ENCODE measurements around the gene PDCL3. TPM values are rescaled to one million over a fixed set of nuclear protein-coding genes. Genes with fewer than 3 reads are reported as not detected.

The PDCL3 gene
- total and polyA plus RNA-seq, 2 donors (not counting 3 experiments of a cell fraction or from before 2014, with no cell fraction given) = 19.4 to 32.8 TPM

GRCh38 chr2:100563407-100564247 is 834 bp downstream of the PDCL3 start:
- Histone ChIP-seq H3K36me3 (ENCODE audit: control insufficient read depth in 2 of 2, extremely low read depth in 1 of 2, insufficient read depth in 2 of 2, low read length in 2 of 2) (peaks cover 2% of the 10 kb centered on the region in 2 experiments), H3K9me1 (replicated peaks; ENCODE audit: control insufficient read depth, extremely low read depth, insufficient read depth, low read length) (no peaks in the 10 kb centered on the region), H3K27me3 (ENCODE audit: control insufficient read depth in 2 of 2, insufficient read depth in 2 of 2, low read length in 2 of 2) (no peaks in the 10 kb centered on the region), H3K4me3 (replicated peaks in 1 of 3; ENCODE audit: insufficient read depth in 1 of 3, low read depth in 1 of 3, low read length in 3 of 3) (peak overlapping the region; percentile 69 to 92 (median 74)), H3K9ac (replicated peaks; ENCODE audit: extremely low read depth, insufficient read depth, low read length) (peak overlapping the region; percentile 99), H3K4me1 (ENCODE audit: control insufficient read depth, extremely low read depth, insufficient read depth, low read length) (peaks cover 3% of the 10 kb centered on the region), H3K9me3 (replicated peaks; ENCODE audit: control insufficient read depth, insufficient read depth, low read length) (no peaks in the 10 kb centered on the region), H2AFZ (ENCODE audit: low read depth, low read length) (peak overlapping the region; percentile 91), H3K4me2 (ENCODE audit: insufficient read depth, low read length) (peak overlapping the region; percentile 92), H4K20me1 (replicated peaks; ENCODE audit: control insufficient read depth, extremely low read depth, insufficient read depth, low read length) (no peaks in the 10 kb centered on the region), H3K79me2 (ENCODE audit: control insufficient read depth, insufficient read depth, low read length) (peaks cover 12% of the 10 kb centered on the region), H3K27ac (ENCODE audit: insufficient read depth, low read depth, low read length) (peak overlapping the region; percentile 80)
- DNase-seq (ENCODE audit: low read depth, low spot score) (no peak), FAIRE-seq (no peak)
- no peak for TF ChIP-seq JUN (IDR thresholded peaks at IDR 0.05; ENCODE audit: borderline replicate concordance, insufficient read depth, insufficient read length, low read depth)
- ChIA-PET POLR2A (interaction anchor here (0.5 to 1.4 kb wide), 6 partner anchors 21 to 439 kb away, joined by 3 to 8 read pairs (median 4); partner anchors contain the start of gene RPL31), CTCF (interaction anchor here (1.0 to 2.0 kb wide), 9 partner anchors 9 to 277 kb away, joined by 3 to 10 read pairs (median 4); partner anchors contain the start of gene CHST10)
- BruUV-seq (replicated peaks) = TSS peak; percentile 61
- intact Hi-C loops (cut with micrococcal nuclease) = loop anchor here (10.0 kb wide), 1 partner anchor 139 kb away; no protein-coding TSS in a partner anchor
- dilution Hi-C loops (cut with MboI; ENCODE audit: extremely low pct_ligation_motif_present, low sequenced_read_pairs) = no loop called here

DNA sequence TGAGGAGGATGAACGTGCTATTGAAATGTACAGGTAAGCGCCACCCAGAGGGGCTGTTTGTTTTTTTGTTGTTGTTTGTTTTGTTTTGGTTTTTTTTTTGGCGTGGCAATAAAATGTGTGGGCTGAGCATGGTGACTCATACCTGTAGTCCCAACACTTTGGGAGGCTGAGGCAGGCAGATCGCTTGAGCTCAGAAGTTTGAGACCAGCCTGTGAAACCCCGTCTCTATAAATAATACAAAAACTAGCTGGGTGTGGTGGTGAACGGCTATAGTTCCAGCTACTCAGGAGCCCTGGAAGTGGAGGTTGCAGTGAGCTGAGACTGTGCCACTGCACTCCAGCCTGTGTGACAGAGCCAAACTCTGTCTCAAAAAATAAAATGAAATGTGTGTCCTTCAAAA is 6.2 kb downstream of the PDCL3 start:
- Histone ChIP-seq H3K9ac (replicated peaks; ENCODE audit: extremely low read depth, insufficient read depth, low read length) (no peak overlapping the region), H3K9me3 (replicated peaks; ENCODE audit: control insufficient read depth, insufficient read depth, low read length) (no peaks in the 10 kb centered on the region), H3K79me2 (ENCODE audit: control insufficient read depth, insufficient read depth, low read length) (peaks cover 7% of the 10 kb centered on the region), H3K9me1 (replicated peaks; ENCODE audit: control insufficient read depth, extremely low read depth, insufficient read depth, low read length) (no peaks in the 10 kb centered on the region), H4K20me1 (replicated peaks; ENCODE audit: control insufficient read depth, extremely low read depth, insufficient read depth, low read length) (no peaks in the 10 kb centered on the region), H2AFZ (ENCODE audit: low read depth, low read length) (no peak overlapping the region), H3K27me3 (ENCODE audit: control insufficient read depth in 2 of 2, insufficient read depth in 2 of 2, low read length in 2 of 2) (no peaks in the 10 kb centered on the region), H3K4me3 (replicated peaks in 1 of 3; ENCODE audit: insufficient read depth in 1 of 3, low read depth in 1 of 3, low read length in 3 of 3) (no peak overlapping the region), H3K4me2 (ENCODE audit: insufficient read depth, low read length) (no peak overlapping the region), H3K36me3 (ENCODE audit: control insufficient read depth in 2 of 2, extremely low read depth in 1 of 2, insufficient read depth in 2 of 2, low read length in 2 of 2) (peaks cover 7 to 9% of the 10 kb centered on the region in 2 experiments), H3K4me1 (ENCODE audit: control insufficient read depth, extremely low read depth, insufficient read depth, low read length) (no peaks in the 10 kb centered on the region), H3K27ac (ENCODE audit: insufficient read depth, low read depth, low read length) (no peak overlapping the region)
- dilution Hi-C loops (cut with MboI; ENCODE audit: extremely low pct_ligation_motif_present, low sequenced_read_pairs) (no loop called here), intact Hi-C loops (cut with micrococcal nuclease) (loop anchor here (10.0 kb wide), 1 partner anchor 144 kb away; no protein-coding TSS in a partner anchor)
- DNase-seq (ENCODE audit: low read depth, low spot score) = no peak
- ChIA-PET CTCF (interaction anchor here (0.7 kb wide), 1 partner anchor 619 kb away, joined by 3 read pairs; no protein-coding TSS in a partner anchor), POLR2A (no interaction called here)
- no peak for TF ChIP-seq CTCF (IDR thresholded peaks at IDR 0.05; ENCODE audit: extremely low read depth in 1 of 2, insufficient read depth in 1 of 2, low read depth in 1 of 2, low read length in 2 of 2)
- no peak for TF ChIP-seq MYC (IDR thresholded peaks at IDR 0.05; ENCODE audit: low read depth, low read length)
- no peak for TF ChIP-seq POLR2A (IDR thresholded peaks at IDR 0.05; ENCODE audit: low read depth, low read length)
- no peak for TF ChIP-seq MAX (IDR thresholded peaks at IDR 0.05; ENCODE audit: insufficient read depth, insufficient read length)
- TF ChIP-seq GATA2 (IDR thresholded peaks at IDR 0.05; ENCODE audit: insufficient read depth, insufficient read length, low read depth, low read length) = no peak
- TF ChIP-seq FOS (IDR thresholded peaks at IDR 0.05; ENCODE audit: borderline replicate concordance, insufficient read depth, low read length) = no peak
- no peak for TF ChIP-seq EZH2 (IDR thresholded peaks at IDR 0.05; ENCODE audit: borderline replicate concordance, low read depth, low read length, severe bottlenecking)
- FAIRE-seq = no peak
- no TSS peak for BruUV-seq (replicated peaks)
